Epidermal melanocyte (primary cell): ENCODE measurements around the gene APP.

Source experiments
- DNase-seq: peaks from one replicate; pipeline ENCODE4 v3.0.0; 2011; ENCODE audit warnings: low spot score; ENCODE audit not compliant: insufficient read length

APP gene

GRCh38 chr21:26127073-26127814 is 43.3 kb downstream of the APP start:
- DNase-seq: no peak

GRCh38 chr21:26126168-26126553 is 44.4 kb downstream of the APP start:
- DNase-seq: no peak

- DNase-seq: no peak
These were observed 45.0 kb downstream of the APP start for GRCh38 chr21:26125433-26126167.

- no peak for DNase-seq
These were observed 45.7 kb downstream of the APP start for GRCh38 chr21:26124896-26125295.

- DNase-seq: no peak
These were observed 46.1 kb downstream of the APP start for GRCh38 chr21:26124421-26124833.

- no peak for DNase-seq
These were observed 47.6 kb downstream of the APP start for GRCh38 chr21:26123012-26123411.

- DNase-seq: no peak
These were observed 49.7 kb downstream of the APP start for GRCh38 chr21:26120828-26121227.

GRCh38 chr21:26119906-26120305 is 50.7 kb downstream of the APP start:
- no peak for DNase-seq

- DNase-seq: no peak
These were observed 51.5 kb downstream of the APP start for GRCh38 chr21:26118938-26119540.

- no peak for DNase-seq
These were observed 52.6 kb downstream of the APP start for GRCh38 chr21:26117972-26118367.

- no peak for DNase-seq
These were observed 53.1 kb downstream of the APP start for GRCh38 chr21:26117324-26117971.

- DNase-seq: no peak
These were observed 54.0 kb downstream of the APP start for GRCh38 chr21:26116456-26117011.

- no peak for DNase-seq
These were observed 54.7 kb downstream of the APP start for GRCh38 chr21:26115899-26116298.

GRCh38 chr21:26115305-26115704 is 55.3 kb downstream of the APP start:
- DNase-seq: no peak

- DNase-seq: no peak
These were observed 57.6 kb downstream of the APP start for GRCh38 chr21:26112975-26113374.

GRCh38 chr21:26112127-26112742 is 58.3 kb downstream of the APP start:
- DNase-seq: no peak

- DNase-seq: no peak
These were observed 59.9 kb downstream of the APP start for GRCh38 chr21:26110715-26111114.

- DNase-seq: no peak
These were observed 63.1 kb downstream of the APP start for GRCh38 chr21:26107429-26107828.

GRCh38 chr21:26106562-26106961 is 64.0 kb downstream of the APP start:
- no peak for DNase-seq

GRCh38 chr21:26105819-26106218 is 64.8 kb downstream of the APP start:
- DNase-seq: no peak

- no peak for DNase-seq
These were observed 70.0 kb downstream of the APP start for GRCh38 chr21:26100573-26100972.
